ENCODE measurements around the gene TULP4.
"Not testable (repeated sequence)": the region's sequence is repeated elsewhere in the genome, so short reads cannot be mapped to it uniquely, and the experiment has no call there.

TULP4 gene

DNA sequence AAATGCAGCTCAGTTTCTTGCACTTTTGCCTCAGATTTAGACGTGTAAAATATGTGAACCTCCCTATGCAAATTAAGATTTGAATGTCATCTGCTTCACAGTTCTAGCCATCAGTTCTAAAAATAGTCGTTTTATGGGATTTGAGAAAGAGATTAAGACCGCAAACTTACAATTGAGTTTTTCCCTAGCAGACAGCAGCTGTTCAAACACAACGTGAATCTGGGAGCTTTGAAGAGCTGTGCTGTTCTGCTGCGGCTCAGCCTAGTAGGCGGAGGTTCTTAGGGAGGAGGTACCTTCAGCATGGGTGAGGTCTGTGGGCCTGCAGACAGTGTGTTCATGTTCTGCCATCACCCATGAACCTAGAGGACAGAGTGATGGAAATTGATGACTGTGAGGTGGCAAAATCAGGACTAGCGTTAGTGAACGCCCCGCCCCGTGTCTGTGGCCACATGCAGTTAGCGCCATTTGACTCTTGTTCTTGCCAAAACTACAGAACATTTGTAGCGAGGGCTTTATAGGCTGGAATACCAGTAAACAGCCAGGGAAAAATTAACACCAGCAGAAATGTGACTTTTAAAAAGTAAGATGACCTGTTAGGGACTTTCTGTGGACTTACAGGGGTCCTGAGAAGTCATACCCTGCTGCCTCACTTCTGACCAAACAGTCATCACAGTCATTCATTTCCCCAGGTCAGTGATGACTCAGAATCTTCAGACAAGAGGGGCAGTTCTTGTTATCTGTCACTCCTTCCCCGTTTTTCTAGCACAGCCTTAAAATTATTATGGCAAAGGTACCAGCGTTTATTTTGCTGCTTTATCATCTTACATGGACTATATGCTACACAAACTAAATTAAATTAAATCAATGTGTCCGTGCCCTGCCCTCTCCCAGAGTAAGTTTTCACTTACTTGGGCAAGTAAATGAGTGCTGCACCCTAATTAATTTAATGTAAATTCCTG lies 163.4 kb downstream of the TULP4 start:
- no peak for DNase-seq

DNA sequence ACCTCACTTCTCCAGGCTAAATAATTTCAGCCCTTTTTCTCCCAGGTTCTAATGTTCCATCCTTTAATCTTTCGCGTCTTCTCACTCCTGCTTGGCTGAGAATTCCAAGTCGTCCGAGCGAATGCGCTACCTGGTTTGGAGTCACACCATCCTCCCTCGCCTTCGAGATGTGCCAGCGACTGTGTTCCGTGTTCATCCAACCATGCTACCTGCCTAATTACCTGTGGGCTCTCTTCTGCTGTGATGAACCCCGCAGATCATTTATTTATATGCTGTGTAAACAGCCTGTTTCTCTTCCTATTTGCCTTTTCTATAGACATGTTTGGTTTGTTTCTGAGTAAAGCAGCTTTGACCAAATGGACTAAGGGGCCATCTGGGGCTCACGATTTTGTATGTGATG lies 164.1 kb downstream of the TULP4 start:
- DNase-seq = no peak

DNA sequence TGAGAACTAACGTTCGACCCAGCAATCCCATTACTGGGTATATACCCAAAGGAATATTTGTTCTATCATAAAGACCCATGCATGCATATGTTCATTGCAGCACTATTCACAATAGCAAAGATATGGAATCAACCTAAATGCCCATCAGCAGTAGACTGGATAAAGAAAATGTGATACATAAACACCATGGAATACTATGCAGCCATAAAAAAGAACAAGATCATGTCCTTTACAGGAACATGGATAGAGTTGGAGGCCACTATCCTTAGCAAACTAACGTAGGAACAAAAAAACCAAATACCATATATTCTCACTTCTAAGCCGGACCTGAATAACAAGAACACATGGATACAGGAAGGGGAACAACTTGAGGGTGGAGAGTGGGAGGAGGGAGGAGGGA lies 165.5 kb downstream of the TULP4 start:
- not testable (repeated sequence) for DNase-seq

DNA sequence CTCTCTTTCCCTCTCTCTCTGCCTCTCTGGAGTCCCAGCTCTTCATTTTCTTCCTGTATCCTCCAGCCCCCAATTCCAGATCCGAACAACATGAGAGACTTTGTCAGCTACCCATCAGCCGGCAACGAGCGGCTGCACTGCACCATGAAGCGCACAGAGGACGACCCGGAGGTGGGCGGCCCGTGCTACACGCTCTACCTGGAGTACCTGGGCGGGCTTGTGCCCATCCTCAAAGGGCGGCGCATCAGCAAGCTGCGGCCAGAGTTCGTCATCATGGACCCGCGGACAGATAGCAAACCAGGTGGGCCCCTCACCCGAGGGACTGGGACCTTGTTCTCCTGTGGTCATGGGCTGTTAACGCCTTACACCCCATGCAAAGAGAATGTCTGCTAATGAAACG lies 168.7 kb downstream of the TULP4 start:
- no peak for DNase-seq

DNA sequence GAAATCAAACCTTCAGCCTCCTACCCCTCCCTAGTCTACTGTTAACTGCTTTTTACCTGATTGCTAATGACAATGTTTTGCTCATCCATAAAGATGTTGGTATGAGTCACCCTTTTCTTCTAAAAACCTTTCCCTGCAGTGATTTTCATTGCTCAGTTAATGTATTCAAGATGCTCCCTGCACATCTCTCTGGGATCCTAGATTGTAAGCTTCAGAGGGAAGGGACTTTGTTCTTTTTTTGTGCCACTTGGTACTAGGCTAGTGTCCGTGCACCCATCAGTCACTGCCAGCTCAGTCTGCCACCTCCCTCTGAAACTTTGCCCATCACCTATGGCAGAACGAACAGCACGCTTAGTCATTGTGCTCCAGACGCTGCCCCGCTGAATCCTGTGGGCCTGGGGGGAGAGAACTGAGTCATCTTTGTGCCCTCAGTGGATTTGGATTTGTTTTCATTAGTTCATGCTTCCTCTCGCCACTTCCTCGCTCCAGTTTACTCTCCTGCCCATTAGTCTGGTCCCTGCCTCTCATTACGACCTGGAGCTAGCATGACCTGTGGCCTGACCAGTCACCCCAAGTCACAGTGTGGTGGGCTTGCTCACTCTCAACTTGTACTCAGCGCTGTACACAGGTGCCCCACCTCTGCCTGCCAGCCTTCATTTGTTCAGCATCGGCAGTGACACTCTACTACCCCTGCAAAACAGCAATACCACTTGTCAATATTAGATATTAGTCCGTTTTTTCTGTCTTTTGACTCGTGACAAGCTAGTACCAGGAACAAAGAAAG lies 169.6 kb downstream of the TULP4 start:
- no peak for DNase-seq

DNA sequence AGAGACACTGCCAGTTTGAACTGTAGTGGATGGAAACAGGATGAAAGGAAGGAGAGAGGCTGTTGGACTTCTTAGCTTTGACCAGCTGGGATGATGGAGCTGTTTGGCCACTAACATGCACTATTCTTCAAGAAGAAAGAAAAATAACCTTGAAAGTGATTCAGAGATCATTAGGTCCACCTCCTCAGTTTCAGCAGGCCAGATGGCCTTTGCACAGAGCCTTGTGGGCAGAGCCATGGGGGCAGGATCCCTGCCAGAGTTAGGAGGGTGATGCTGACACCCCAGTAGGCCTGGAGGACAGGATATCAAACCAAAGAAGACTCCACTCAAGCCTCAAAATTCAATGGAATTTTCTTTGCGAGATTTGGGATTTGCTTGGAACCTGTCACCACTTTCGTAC lies 173.2 kb downstream of the TULP4 start:
- no peak for DNase-seq

DNA sequence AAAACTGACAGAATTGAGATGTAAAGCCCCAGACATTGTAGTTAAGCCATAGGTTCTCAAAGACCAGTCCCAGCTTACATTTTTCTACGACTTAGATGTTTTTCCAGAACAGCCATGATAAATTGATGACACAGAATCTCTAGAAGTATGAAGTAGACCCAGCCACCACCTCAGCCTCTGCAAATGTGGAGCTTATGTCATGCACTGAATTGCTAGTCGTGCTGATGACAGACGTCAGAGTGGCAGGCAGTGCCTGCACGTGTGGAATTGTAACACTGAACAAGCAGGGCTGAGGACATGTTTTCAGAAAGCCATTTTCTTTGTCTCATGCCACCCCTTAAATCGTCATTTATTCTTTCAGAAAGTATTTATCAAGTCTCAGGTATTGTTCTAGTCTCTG lies 175.2 kb downstream of the TULP4 start:
- DNase-seq = no peak

DNA sequence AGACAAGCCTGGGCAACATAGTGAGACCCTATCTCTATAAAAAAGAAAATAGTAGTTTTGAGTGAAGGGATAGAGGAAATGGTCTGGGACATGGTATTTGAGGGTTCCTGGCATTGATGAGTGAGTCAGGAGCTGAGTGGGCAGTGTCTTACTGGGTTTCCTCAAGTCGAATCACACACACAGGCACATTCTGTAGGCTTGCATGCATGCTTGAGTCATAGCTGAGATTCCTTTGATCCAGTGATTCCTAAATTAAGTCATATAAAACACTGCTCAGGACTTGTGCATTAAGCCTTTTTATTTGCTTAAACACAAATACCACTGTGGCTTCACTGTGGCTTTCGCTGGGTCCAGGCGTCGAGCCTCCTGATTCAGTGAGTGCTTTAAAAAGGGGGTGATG lies 175.8 kb downstream of the TULP4 start:
- peak; percentile 33 for DNase-seq

DNA sequence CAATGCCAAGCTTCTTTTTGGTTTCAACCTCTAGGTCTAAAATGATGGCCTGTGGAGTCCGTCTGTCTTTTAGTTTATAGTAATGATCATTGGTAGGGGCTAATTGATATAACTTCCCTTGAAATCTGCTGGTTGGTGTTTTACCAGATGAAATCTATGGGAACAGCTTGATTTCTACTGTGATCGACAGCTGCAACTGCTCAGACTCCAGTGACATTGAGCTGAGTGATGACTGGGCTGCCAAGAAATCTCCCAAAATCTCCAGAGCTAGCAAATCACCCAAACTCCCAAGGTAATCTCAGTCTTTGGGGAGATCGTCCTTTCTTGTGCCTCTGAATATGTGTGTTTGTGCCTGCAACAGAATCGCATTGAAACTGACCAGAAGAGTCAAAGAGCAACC lies 177.2 kb downstream of the TULP4 start:
- DNase-seq = no peak

DNA sequence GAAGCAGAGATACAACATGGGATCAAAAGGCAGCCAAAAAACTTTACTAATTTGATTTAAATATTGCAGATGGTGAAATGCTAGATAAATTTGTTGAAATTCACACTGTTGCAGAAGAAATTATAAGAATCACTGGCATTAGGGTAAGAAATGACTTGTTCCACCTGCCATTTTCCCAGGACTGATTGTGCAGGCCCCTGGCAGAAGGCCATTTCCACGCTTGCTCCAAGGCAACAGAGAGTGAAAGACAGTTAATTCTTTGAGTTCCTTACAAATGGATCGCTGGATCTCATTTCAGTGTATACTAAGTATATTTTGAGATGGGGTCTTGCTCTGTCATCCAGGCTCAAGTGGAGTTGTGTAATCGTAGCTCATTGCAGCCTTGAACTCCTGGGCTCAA lies 180.6 kb downstream of the TULP4 start:
- DNase-seq = no peak

DNA sequence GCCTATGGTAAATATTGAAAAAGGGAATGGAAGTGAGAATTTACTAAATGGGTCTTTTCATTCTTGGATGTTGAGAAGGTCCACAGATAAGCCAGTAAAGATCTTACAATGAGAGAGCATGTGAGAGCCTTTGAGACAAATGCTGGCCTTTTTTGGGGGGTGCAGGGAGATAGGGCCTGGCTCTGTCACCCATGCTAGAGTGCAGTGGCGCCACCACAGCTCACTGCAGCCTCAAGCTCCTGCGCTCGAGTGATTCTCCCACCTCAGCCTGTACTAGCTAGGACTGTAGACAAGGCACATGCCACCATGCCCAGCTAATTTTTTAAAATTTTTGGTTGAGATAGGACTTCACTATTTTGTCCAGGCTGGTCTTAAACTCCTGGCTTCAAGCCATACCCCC lies 184.4 kb downstream of the TULP4 start:
- no peak for DNase-seq

DNA sequence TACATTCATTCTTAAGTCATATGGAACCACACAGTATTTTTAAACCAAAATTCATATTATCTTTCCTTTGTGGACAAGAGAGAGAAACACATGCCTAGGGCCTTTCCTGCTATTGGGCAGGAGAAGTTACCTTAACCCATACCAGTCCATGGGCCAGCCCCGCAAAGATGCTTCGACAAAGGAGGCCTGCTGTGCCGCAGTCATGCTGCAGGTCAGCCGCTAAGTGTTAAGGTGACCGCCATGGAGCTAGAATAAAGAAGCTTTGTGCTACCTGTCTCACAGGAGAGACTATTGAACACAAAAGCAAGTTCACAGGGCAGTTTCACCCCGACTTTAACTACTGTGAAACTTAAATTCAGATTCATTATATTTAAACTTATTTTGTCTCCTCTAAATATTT lies 185.4 kb downstream of the TULP4 start:
- no peak for DNase-seq

DNA sequence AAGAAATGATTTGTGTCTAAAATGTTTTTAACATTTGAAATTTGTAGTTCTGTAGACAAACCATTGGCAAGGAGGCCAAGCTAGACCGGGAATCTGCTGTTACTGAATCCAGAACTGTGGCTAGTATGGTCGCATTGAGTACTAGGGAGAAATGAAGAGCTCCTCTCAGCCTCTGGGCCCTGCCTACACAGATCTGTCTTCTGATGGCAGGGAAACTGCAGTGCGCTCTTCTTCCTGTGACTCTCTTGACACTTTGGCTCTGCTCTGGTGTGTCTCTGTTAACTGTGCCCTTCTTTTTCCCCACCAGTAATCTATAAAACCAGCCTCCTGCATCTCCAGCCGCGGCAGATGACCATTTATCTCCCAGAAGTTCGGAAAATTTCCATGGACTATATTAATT lies 186.1 kb downstream of the TULP4 start:
- no peak for DNase-seq

DNA sequence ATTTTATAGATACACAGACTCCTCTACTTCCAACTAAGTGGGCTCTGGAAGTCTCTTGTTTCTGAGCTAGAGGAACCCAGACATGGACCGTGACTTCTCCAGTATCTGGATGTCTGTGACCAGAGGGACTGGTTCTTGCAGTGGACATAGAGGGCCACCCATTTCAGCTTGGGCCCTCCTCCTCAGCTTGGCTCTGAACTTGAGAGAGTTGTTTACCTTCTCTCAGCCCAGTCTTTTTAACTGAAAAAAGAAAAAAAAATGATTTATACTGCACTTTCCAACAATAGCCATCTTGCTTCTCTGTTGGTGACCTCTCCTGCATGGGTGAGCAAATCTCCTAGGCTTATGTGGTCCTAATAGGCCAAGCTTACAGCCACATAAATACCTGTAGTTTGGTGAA lies 187.3 kb downstream of the TULP4 start:
- no peak for DNase-seq

DNA sequence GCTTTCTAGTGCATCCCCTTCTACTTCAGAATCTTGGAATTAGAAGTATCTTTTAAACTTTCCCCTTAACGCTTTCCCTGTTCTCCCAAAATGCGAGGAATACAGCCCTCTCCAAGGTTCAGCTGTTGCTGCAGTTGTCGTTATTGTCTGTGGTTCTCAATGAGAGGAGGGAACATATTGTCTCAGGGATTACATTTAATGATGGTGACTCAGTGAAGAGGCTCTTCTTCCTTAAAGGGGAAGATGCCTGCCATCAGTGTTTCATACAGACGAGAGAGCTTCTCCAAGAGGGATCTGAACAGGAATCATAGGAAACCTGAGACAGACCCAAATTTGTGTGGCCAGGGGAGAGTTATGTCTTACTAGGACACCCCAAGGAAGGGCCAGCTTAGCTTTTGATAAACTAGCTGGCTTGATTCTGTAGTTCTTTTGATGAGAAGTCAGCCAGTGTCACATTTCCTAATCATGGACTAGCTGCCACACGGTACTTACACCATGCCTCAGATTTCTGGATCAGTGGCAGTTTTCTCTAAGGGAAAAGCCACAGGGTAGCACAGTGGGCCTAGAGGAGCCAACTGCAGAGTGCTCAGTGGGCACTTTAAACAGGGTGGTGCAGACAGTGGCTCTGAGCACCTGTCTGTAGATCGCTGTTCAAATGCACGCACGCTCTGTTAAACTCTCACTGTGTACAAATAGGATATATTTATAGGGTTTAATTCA lies 187.9 kb downstream of the TULP4 start:
- DNase-seq = no peak

DNA sequence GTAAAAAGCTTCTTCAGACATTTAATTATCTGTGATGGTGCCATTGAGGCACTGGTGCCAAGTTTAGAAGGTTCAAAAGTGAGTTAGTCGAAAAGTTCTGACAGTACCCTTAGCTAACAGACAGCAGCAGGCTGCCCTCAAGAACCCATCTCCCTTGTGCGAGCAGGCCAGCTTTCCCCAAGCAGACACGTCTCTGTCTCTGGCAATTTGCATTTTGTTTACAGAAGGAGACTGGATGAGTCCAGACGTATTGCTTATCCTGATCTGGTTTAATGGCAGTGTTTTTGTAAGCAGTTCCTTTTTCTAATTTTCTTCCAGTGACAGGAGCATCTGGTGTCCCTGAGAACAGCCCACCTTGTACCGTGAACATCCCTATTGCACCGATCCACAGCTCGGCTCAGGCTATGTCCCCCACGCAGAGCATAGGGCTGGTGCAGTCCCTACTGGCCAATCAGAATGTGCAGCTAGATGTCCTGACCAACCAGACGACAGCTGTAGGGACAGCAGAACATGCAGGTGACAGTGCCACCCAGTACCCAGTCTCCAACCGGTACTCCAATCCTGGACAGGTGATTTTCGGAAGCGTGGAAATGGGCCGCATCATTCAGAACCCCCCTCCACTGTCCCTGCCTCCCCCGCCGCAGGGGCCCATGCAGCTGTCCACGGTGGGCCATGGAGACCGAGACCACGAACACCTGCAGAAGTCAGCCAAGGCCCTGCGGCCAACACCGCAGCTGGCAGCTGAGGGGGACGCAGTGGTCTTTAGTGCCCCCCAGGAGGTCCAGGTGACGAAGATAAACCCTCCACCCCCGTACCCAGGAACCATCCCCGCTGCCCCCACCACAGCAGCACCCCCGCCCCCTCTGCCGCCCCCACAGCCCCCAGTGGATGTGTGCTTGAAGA lies 189.3 kb downstream of the TULP4 start:
- DNase-seq = no peak

DNA sequence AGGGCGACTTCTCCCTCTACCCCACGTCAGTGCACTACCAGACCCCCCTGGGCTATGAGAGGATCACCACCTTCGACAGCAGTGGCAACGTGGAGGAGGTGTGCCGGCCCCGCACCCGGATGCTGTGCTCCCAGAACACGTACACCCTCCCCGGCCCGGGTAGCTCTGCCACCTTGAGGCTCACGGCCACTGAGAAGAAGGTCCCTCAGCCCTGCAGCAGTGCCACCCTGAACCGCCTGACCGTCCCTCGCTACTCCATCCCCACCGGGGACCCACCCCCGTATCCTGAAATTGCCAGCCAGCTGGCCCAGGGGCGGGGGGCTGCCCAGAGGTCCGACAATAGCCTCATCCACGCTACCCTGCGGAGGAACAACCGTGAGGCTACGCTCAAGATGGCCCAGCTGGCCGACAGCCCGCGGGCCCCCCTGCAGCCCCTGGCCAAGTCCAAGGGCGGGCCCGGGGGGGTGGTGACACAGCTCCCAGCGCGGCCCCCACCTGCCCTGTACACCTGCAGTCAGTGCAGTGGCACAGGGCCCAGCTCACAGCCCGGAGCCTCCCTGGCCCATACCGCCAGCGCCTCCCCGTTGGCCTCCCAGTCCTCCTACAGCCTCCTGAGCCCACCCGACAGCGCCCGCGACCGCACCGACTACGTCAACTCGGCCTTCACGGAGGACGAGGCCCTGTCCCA lies 190.1 kb downstream of the TULP4 start:
- no peak for DNase-seq

DNA sequence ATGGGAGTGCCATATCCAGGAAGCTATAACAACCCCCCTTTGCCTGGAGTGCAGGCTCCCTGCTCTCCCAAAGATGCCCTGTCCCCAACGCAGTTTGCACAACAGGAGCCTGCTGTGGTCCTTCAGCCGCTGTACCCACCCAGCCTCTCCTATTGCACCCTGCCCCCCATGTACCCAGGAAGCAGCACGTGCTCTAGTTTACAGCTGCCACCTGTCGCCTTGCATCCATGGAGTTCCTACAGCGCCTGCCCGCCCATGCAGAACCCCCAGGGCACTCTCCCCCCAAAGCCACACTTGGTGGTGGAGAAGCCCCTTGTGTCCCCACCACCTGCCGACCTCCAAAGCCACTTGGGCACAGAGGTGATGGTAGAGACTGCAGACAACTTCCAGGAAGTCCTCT lies 191.0 kb downstream of the TULP4 start:
- no peak for DNase-seq

DNA sequence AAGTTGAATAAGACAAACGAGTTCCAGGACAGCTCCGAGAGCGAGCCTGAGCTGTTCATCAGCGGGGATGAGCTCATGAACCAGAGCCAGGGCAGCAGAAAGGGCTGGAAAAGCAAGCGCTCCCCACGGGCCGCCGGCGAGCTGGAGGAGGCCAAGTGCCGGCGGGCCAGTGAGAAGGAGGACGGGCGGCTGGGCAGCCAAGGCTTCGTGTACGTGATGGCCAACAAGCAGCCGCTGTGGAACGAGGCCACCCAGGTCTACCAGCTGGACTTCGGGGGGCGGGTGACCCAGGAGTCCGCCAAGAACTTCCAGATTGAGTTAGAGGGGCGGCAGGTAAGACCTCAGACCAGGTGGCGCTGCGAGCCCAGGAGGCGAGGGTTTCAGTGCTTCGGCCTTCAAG lies 191.6 kb downstream of the TULP4 start:
- no peak for DNase-seq

DNA sequence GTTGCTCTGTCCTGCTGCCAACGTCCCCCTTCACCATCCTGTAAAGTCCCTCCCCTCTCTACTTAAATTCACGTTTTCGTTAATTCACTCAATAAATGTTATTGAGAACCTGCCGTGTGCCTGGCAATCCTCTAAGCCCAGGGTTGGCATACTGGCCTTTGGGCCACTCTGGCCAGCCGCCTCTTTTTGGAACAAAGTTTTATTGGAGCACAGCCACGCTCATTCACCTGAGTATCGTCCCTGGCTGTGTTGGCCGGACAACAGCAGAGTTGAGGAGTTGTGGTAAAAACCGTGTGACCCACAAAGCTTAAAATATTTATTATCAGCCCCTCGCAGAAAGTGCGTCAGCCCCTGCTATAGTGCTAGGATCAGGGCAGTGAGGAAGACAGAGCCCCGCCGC lies 192.9 kb downstream of the TULP4 start:
- DNase-seq = no peak

DNA sequence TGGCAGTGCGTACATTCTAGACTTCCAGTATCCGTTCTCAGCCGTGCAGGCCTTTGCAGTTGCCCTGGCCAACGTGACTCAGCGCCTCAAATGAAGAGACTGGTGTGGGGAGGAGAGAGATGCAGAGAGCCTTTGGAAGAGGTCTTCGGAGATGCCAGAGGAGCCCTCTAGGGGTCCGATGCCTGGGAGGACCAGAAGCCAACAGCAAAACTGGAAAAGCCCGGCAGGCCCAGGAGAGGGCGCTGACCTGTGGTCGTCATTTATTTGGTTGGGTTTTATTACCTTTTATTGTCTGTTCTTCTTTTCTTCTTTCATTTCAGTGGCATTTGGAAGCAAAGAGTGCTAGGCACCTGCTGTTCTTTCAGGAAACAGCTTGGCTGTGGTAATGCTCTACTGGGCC lies 194.3 kb downstream of the TULP4 start:
- no peak for DNase-seq

DNA sequence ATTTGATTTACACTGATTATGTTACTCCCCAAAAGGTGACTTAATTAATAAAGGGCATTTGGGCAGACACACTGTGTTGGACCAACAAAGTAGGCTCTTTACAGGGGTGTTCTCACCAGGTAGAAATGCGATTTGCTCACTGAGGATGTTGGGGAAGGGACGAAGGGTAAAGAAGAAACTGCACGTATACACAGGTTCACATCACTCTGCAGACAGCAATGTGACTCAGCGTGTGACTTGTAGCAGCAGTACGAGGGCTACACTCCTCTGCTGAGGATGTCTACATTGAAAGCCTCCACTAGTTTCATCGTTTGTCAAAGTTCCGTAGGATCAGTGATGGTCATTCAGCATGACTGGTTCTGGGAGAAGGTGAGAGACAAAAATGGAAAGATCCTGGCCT lies 194.9 kb downstream of the TULP4 start:
- DNase-seq = no peak
